ENCODE results near the gene NUB1.

Gene NUB1

GRCh38 chr7:151377406-151377805 is 35.8 kb downstream of the NUB1 start:
- no peak for DNase-seq (ENCODE audit: low spot score)

GRCh38 chr7:151378011-151378410 is 36.4 kb downstream of the NUB1 start:
- no peak for DNase-seq (ENCODE audit: low spot score)

DNA sequence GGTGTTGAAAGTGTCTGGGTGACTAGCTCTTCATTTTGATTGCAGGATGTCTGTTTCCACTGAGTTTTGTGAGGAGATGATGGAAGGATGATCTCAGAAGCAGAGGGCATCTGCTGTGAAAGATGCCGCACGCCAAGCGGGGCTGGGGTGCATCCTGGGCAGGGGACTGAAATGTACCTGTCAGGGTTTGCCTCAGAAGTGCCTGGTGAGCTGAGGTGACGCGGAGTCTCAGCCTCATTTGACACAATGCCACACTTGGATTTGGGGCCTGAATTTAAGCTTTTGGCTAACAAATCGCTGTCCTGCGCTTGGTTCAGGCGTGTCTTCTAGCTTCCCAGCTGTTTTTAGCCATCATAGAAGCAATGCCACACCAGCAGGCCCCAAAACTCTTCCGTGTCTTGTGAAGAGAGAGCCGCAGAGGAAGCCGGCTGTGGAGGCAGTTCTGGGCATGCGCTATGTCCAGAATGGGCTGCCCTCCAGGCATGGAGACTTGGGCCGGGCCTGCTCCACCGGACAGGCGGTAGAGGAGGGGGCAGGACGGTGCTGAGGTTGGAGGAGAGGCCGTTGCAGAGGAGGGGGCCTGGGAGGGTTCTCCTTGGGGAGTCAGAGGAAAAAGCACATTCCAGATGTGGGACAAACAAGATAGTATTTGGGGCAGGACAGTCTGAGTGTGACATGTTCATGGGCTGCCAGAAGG is 37.0 kb downstream of the NUB1 start:
- no peak for DNase-seq (ENCODE audit: low spot score)

DNA sequence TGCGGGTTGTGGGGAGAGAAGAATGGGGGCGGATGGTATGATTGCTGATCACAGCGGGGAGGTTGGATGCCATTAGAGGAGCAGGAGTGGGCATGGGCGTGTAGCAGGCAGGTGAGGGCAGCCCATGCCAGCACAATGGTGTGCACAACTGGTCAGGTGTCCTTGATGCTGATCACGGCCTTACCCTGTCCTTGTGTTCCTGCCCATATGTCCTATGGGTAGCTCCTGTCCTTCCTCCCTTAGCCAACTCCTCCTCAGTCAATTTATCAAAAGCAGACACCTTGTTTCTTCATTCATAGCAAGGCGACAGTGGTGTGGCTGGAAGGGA is 37.5 kb downstream of the NUB1 start:
- DNase-seq (ENCODE audit: low spot score) = no peak

DNA sequence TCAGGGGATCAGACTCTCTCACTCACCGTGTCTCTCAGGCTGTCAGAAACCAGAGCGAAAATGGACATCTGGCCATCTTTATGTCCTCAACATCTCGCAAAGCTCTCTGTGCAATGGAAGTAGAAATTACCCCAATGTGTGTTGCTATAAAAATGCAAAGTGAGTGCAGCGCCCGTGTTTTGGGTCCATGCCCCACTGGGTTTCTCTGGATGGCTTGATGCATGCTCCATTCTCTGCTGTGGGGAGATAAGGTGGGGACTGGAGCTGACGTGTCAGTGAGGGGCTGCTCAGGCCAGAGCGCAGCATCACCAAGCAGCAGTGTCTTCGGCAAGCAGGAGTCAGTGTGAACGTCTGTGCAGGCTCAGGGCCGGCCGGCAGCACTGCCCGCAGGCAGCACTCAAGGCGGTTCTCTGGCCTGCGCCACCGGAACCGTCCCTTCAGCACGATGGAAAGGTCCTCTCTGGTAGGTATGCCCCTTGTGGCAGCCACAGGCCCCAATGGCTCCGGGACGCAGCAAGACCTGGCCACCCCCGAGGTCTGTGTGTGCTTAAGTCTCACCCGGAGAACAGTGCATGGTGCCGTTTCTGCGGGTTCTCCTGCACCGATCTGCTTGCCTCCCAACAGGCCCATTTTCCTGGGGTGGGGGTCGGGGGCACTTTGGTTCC is 38.1 kb downstream of the NUB1 start:
- DNase-seq (ENCODE audit: low spot score) = no peak

GRCh38 chr7:151380199-151381097 is 38.8 kb downstream of the NUB1 start:
- no peak for DNase-seq (ENCODE audit: low spot score)

GRCh38 chr7:151381098-151381347 is 39.4 kb downstream of the NUB1 start:
- DNase-seq (ENCODE audit: low spot score) = no peak

DNA sequence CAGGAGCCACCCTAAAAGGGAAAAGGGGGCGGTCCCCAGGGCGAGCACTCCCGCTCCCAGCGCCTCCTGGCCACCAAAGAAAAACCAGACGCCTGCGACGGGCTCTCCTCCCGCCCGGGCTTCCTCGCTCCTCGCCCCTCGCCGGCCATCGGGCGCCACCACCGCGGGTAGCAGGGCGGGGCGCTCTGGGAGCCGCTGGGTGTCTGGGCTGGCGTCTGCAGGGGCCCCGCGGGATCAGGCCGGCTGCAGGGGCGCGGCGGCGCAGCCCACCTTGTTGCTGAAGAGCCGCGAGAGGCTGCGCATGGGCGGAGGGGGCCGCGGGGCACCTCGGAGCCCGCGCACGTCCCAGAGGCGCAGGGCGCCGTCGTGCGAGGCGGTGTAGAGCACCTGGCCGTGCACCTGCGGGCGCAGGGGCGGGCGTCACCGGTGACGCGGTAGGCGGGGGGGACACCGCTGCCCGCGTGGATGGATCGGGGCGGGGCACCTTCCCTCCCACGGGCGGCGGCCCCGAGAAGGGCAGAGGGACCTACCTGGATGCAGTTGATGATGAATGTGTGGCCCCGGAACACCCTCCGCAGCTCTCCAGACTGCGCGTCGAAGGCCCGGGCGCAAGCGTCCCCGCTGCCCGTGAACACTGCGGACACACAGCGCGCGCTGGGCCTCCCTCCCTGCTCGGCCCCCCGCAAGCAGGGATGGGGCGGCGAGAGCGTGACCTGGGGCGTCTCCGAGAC is 39.9 kb downstream of the NUB1 start:
- no peak for DNase-seq (ENCODE audit: low spot score)

DNA sequence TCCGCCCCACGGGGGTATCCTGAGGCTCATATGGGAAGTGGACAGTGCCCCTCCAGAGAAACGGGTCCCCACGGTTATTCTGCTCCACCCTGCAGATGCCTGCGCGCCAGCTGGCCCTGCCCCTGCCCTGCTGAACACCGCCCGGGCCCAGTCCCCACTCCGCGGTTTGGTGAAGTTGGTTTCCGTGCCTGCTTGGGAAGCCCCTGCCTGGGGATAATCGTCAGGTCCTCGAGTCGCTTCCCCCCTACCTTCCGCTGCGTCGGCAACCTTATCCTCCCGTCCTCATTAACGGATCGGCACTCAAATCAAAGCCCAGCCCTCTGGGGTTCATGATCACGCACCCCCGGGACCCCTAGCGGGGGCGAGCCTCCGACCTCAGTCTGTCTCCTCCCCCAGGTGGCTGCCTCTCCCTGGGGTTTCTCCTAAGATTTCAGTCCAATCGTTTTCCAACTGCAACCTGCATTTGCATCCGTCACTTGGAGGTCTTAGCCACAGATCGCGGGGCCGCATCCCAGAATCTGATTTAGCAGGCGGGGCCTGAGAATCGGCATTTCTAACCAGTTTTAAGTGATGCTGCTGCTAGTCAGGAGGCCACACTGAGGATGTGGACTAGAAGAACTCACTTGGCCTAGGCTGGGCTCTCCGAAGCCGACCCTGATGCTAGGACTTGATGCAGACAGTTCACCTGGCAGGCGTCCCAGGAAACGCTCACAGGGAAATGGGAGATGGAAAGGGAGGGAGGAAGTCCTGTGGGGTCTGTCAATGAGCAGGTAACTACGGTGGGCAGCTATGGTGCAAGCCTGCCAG is 40.7 kb downstream of the NUB1 start:
- DNase-seq (ENCODE audit: low spot score) = no peak

GRCh38 chr7:151383638-151384351 is 42.2 kb downstream of the NUB1 start:
- DNase-seq (ENCODE audit: low spot score) = no peak

GRCh38 chr7:151384352-151384697 is 42.7 kb downstream of the NUB1 start:
- no peak for DNase-seq (ENCODE audit: low spot score)

GRCh38 chr7:151384776-151385625 is 43.4 kb downstream of the NUB1 start:
- no peak for DNase-seq (ENCODE audit: low spot score)

GRCh38 chr7:151385626-151386300 is 44.2 kb downstream of the NUB1 start:
- DNase-seq (ENCODE audit: low spot score) = no peak

- DNase-seq (ENCODE audit: low spot score) = no peak
These were observed 44.9 kb downstream of the NUB1 start for GRCh38 chr7:151386301-151387160.

GRCh38 chr7:151387161-151388006 is 45.8 kb downstream of the NUB1 start:
- DNase-seq (ENCODE audit: low spot score) = no peak

DNA sequence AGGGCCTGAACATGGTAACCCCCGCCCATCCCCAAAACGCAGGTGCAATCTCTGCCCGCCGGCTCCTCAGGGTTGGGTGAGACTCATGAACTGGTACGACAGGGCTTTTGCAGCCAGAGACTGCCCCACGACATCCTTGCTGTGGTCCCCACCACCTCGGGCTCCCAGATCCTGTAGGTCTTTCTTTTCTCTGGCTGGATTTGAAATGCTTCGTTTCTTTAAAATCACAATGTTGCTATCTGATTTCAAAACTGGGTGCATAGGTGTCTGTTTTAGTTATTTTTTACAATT is 46.3 kb downstream of the NUB1 start:
- DNase-seq (ENCODE audit: low spot score) = no peak

GRCh38 chr7:151388430-151388829 is 46.8 kb downstream of the NUB1 start:
- DNase-seq (ENCODE audit: low spot score) = no peak

Measured in kidney capillary endothelial cell (primary cell).